Activated naive CD4-positive, alpha-beta T cell treated with anti-CD3 and anti-CD28 coated beads, Interleukin-2, amount 50 U/mL, for 24 hours (primary cell): ENCODE data around the gene MT1E.
"Not testable (repeated sequence)": the region's sequence is repeated elsewhere in the genome, so short reads cannot be mapped to it uniquely, and the experiment has no call there.

ENCODE experiments used
- H3K27ac Mint-ChIP-seq: one replicate; pipeline ENCODE4 v1.8.0; 2021; ENCODE audit warnings: mild to moderate bottlenecking, mixed read lengths
- H3K27me3 Mint-ChIP-seq: one replicate; pipeline ENCODE4 v1.8.0; 2021; ENCODE audit warnings: mixed read lengths
- H3K36me3 Mint-ChIP-seq: one replicate; pipeline ENCODE4 v1.8.0; 2021; ENCODE audit warnings: mixed read lengths
- H3K4me1 Mint-ChIP-seq: one replicate; pipeline ENCODE4 v1.8.0; 2021; ENCODE audit warnings: mixed read lengths
- H3K4me3 Mint-ChIP-seq: one replicate; pipeline ENCODE4 v1.8.0; 2021; ENCODE audit warnings: mild to moderate bottlenecking, mixed read lengths
- H3K9me3 Mint-ChIP-seq: one replicate; pipeline ENCODE4 v1.8.0; 2021; ENCODE audit warnings: mixed read lengths

The MT1E gene

DNA sequence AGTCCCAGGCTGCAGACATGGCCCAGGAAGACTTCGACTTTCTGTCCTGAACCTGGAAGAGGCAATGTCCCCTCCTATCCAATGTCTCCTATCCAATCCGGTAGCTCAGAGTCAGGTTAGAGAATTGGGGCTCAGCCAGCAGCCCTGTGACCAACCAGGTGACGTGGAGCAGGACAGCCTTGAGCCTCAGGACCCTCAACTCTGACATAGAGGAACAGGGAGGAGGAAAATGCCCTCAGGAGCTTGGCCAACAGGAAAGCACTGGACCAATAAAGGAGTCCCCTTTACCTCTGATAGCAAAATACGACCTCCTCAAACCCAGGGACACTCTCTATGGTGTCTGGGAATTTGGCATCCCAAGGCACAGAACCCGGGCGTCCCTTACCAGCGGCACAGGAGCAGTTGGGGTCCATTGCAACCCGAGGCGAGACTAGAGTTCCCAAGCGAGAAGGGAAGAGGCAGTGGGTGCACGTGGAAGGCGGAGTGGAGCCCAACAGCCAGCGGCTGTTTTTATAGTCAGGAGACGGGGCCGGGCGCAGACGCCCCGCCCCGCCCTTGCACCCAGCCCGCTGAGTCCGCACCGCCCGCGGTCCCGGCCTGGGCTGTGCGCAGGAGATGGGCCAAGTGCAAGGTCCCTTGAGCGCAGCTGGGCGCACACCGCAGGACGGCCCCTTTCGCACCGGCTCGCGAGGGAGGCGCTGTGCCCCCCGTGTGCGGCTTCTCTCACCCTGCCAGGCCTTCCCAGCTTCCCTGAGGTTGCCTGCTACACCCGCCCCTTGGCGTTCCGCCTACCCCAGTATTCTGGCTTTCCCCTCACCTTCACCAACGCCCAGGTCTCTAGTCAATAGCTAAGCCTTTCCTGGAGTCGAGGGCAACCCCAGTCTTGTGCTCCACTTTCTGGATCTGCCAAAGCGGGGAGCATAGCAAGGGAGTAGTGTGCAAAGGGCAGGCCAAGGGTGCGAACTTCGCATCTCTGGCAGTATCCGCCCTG, 42.3 kb downstream of the MT1E start, which contains the start of gene MT1G:
Gene MT1G (minus strand): TSS at position 485 of the 991 bp plus-strand sequence. CDS start 72 bp downstream, at position 413.
- H3K4me1 Mint-ChIP-seq, result peaks cover 22% of the 10 kb centered on the region
- H3K4me3 Mint-ChIP-seq, result peak within 1 kb of the TSS; percentile 52
- no peak within 1 kb of the TSS for H3K27ac Mint-ChIP-seq
- H3K9me3 Mint-ChIP-seq, result no peaks in the 10 kb centered on the region
- H3K27me3 Mint-ChIP-seq, result peaks cover 36% of the 10 kb centered on the region
- no peaks in the 10 kb centered on the region for H3K36me3 Mint-ChIP-seq

DNA sequence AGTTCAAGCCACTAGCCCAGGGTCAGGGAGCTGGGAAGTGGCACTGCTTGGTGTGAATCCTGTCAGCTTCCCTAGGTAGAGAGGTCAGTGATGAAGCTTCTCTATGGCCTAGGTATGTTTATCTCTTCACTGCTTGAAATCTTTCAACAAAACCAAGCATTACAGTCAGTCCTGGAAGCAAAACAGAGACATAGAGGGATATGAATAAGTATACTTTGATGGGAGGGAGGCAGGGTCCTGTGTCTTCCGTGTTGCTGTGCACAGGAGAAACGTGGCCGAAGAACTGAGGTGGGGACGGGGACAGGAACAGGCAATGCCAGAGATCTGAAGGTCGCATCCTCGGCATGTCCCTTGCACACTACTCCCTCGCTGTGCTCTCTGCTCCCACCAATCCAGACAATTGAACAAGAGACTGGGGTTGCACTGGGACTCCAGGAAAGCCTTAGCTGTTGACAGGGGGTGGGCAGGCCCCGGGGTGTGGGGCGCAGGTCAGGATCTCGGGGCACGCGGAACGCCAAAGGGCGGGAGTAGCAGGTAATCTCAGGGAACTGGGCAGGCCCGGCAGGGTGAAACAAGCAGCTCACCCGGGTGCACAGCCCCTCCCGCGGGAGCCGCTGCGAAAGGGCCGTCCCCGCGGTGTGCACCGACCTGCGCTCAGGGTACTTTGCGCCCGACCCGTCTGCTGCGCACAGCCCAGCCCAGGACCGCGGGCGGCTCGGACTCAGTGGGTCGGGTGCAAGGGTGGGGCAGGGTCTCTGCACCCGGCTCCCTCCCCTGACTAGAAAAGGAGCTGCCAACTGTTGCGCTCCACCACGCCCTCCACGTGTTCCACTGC, 43.6 kb downstream of the MT1E start, which contains the start of gene MT1H:
Gene MT1H (plus strand): TSS at position 810 of the 835 bp plus-strand sequence. CDS start 71 bp downstream, outside the sequence.
- Mint-ChIP-seq H3K27ac (no peak within 1 kb of the TSS), H3K36me3 (no peaks in the 10 kb centered on the region), H3K4me3 (peak within 1 kb of the TSS; percentile 37), H3K4me1 (peaks cover 21% of the 10 kb centered on the region), H3K27me3 (peaks cover 38% of the 10 kb centered on the region), H3K9me3 (no peaks in the 10 kb centered on the region)

DNA sequence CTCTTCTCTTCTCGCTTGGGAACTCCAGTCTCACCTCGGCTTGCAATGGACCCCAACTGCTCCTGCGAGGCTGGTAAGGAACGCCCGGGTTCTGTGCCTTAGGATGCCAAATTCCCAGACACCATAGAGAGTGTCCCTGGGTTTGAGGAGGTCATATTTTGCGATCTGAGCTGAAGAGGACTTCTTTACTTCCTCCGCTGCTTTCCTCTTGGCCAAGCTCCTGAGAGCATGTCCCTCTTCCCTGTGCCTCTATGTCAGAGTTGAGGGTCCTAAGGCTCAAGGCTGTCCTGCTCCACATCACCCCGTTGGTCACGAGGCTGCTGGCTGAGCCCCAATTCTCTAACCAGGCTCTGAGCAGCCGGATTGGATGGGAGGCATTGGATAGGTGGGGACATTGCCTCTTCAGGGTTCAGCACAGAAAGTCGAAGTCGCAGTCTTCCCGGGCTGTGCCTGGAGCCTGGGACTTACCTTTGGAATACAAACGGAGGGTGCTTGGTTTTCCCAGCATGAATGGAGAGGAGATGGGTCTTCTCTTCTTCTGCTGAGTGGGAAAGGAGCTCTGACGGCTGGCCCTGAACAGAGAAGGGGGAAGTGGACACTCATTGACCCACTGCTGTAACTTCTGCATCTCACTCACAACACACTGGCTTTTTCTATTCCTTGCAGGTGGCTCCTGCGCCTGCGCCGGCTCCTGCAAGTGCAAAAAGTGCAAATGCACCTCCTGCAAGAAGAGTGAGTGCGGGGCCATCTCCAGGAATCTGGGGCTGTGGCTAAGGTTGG, 44.4 kb downstream of the MT1E start:
- Mint-ChIP-seq H3K9me3 (no peaks in the 10 kb centered on the region), H3K4me3 (no peak overlapping the region), H3K27ac (no peak overlapping the region), H3K36me3 (no peaks in the 10 kb centered on the region), H3K4me1 (peaks cover 22% of the 10 kb centered on the region), H3K27me3 (peaks cover 36% of the 10 kb centered on the region)

DNA sequence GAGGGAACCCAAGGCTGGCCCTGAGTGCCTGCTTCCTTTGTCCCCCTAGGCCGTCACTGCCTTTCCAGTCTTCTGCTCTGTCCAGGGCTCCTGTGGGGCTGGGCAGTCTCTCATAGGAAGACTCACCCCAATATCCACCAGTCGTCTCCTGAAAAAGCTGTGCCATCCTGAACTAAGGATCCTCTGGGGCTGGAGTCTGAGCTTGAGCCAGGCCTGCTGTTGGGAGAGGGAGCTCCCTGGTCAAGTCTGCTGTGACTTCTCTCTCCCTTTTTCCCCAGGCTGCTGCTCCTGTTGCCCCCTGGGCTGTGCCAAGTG, 45.0 kb downstream of the MT1E start:
- Mint-ChIP-seq H3K4me3 (no peak overlapping the region), H3K9me3 (no peaks in the 10 kb centered on the region), H3K4me1 (peaks cover 27% of the 10 kb centered on the region), H3K27ac (no peak overlapping the region), H3K27me3 (peaks cover 36% of the 10 kb centered on the region), H3K36me3 (no peaks in the 10 kb centered on the region)

DNA sequence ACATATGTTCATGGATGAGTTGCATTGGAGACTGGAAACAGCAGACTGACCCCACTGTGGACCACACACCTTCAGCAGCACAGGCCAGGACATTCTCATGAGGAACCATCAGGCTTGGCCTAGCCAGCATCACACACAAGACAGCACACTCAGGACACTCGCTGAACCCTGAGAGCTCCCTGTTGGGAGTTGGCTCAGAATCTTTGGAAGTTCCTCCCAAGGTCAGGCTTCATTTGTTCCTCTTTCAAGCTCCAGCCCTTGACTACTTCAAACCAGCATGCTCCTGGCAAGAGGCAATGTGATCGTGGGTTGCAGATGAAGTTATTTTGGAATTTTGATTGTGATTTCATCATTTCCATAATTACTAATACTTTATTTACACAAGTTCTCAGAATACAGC, 46.1 kb downstream of the MT1E start:
- peaks cover 28% of the 10 kb centered on the region for H3K4me1 Mint-ChIP-seq
- not testable (repeated sequence) for H3K36me3 Mint-ChIP-seq, H3K9me3 Mint-ChIP-seq, H3K4me3 Mint-ChIP-seq, H3K27ac Mint-ChIP-seq
- peaks cover 30% of the 10 kb centered on the region for H3K27me3 Mint-ChIP-seq

DNA sequence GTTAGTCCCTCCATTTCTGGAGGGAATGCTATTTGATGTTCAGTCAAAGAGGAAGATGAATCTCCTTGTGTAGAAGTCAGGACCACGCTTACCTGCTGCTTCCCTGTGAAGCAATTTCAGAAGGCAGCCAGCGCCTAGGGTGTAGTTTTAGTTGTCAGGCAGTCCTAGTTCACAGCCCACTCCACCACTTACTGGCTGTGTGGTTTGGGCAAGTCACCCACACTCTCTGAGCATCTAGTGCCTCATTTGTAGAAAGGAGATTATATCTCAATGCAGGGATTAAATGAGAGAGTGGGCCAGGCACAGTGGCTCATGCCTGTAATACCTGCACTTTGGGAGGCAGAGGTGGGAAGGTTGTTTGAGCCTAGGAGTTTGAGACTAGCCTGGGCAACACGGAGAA, 46.6 kb downstream of the MT1E start:
- H3K9me3 Mint-ChIP-seq, H3K4me3 Mint-ChIP-seq: not testable (repeated sequence)

GRCh38 chr16:56672761-56673536, 47.4 kb downstream of the MT1E start:
- no peaks in the 10 kb centered on the region for H3K9me3 Mint-ChIP-seq
- no peak overlapping the region for H3K27ac Mint-ChIP-seq
- H3K4me3 Mint-ChIP-seq, result no peak overlapping the region
- H3K36me3 Mint-ChIP-seq, result no peaks in the 10 kb centered on the region
- H3K4me1 Mint-ChIP-seq, result peaks cover 25% of the 10 kb centered on the region
- peaks cover 27% of the 10 kb centered on the region for H3K27me3 Mint-ChIP-seq

More for the DNA sequence above, 46.6 kb downstream of the MT1E start:
- not testable (repeated sequence) for H3K27ac Mint-ChIP-seq, H3K36me3 Mint-ChIP-seq
- H3K4me1 Mint-ChIP-seq, result peaks cover 28% of the 10 kb centered on the region
- H3K27me3 Mint-ChIP-seq, result peaks cover 30% of the 10 kb centered on the region

DNA sequence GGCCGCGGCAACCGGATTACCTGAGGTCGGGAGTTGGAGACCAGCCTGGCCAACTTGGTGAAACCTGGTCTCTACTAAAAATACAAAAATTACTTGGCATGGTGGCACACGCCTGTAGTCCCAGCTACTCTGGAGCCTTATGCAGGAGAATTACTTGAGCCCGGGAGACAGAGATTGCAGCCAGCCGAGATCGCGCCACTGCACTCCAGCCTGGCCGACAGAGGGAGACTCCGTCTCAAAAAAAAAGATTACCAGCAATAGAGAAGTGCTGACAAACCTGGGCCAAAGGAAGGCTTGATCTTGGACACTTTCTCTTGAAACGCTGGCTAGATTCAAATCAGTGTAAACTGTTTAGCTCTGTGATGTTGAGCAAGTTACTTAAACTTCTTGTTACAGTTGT, 48.3 kb downstream of the MT1E start:
- Mint-ChIP-seq H3K36me3 (no peaks in the 10 kb centered on the region), H3K27me3 (peaks cover 19% of the 10 kb centered on the region), H3K27ac (no peak overlapping the region), H3K4me3 (peak overlapping the region; percentile 44), H3K4me1 (peaks cover 16% of the 10 kb centered on the region), H3K9me3 (no peaks in the 10 kb centered on the region)

DNA sequence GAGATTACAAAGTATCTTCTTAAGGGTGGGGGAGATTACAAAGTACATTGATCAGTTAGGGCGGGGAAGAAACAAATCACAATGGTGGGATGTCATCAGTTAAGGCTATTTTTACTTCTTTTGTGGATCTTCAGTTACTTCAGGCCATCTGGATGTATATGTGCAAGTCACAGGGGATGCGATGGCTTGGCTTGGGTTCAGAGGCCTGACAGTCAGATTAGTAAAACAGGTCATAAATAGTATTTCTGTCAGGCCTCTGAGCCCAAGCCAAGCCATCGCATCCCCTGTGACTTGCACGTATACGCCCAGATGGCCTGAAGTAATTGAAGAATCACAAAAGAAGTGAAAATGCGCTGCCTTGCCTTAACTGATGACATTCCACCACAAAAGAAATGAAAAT, 49.0 kb downstream of the MT1E start:
- not testable (repeated sequence) for H3K9me3 Mint-ChIP-seq, H3K27ac Mint-ChIP-seq, H3K36me3 Mint-ChIP-seq
- H3K27me3 Mint-ChIP-seq, result peaks cover 14% of the 10 kb centered on the region
- peak overlapping the region; percentile 44 for H3K4me3 Mint-ChIP-seq
- H3K4me1 Mint-ChIP-seq, result peaks cover 13% of the 10 kb centered on the region

DNA sequence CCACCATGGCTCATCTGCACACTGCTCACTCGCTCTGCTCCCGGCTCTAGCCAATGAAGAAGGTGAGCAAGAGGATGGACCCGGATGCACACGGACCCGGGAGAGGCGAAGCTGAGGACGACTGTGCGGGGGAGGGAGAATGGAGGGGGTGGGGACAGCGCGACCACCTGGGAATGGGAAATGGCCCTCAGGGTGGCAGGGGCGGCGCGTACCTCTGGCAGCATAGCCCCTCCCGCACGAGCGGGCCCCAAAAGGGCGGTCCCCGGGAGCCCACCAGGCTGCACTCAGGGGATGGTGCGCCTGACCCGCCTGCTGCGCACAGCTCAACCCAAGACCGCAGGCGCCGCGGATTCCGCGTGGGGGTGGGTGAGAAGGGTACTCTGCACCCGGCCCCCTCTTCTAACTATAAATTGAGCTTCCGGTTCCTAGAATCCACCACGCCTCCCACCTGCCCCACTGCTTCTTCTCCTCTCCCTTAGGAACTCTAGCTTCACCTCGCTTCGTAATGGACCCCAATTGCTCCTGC, 50.2 kb downstream of the MT1E start:
- H3K4me1 Mint-ChIP-seq, result peaks cover 10% of the 10 kb centered on the region
- peak overlapping the region; percentile 78 for H3K4me3 Mint-ChIP-seq
- peaks cover 11% of the 10 kb centered on the region for H3K27me3 Mint-ChIP-seq
- H3K27ac Mint-ChIP-seq, result peak overlapping the region; percentile 41
- no peaks in the 10 kb centered on the region for H3K9me3 Mint-ChIP-seq
- no peaks in the 10 kb centered on the region for H3K36me3 Mint-ChIP-seq
